H1 (cell line): ENCODE measurements around the gene OXSR1. TPM values are rescaled to one million over a fixed set of nuclear protein-coding genes. Genes with fewer than 3 reads are reported as not detected.

Source experiments
- CTCF ChIA-PET: fragments of 300-600 bp; sonication (Branson Sonifier 250); formaldehyde crosslinking; loops from one replicate; lab custom pipeline; 2021; ENCODE audit not compliant: partially characterized antibody; lab: Charles Lee
- POLR2A ChIA-PET: fragments of 300-600 bp; sonication (Branson Sonifier 250); formaldehyde crosslinking; loops from one replicate; lab custom pipeline; 2021; ENCODE audit warnings: inconsistent platforms; ENCODE audit not compliant: partially characterized antibody; lab: Charles Lee
- DNase-seq, 2 experiments: peaks; one replicate each; pipeline versions ENCODE4 v3.0.0 to v3.0.0-alpha.2; 2010 to 2022; ENCODE audit warnings: low spot score in 2 of 2, low read depth in 1 of 2, mixed read lengths in 1 of 2
- FAIRE-seq: peaks from 2 replicates; lab custom pipeline; 2011; peaks lifted over from hg19 to GRCh38; lab: Jason Lieb, UNC
- H2AFZ ChIP-seq: 2 replicates; pipeline ENCODE4 v1.8.1; 2012; ENCODE audit warnings: low read length, inconsistent platforms
- H2AK5ac ChIP-seq: 2 replicates; pipeline ENCODE4 v1.6.1; 2013; ENCODE audit warnings: low read depth, low read length
- H2BK120ac ChIP-seq: replicated peaks from 2 replicates; pipeline ENCODE3; 2013; ENCODE audit warnings: low read depth, low read length, inconsistent platforms
- H2BK12ac ChIP-seq: 2 replicates; pipeline ENCODE4 v1.6.1; 2013; ENCODE audit warnings: low read depth, low read length
- H2BK15ac ChIP-seq: 2 replicates; pipeline ENCODE4 v1.6.1; 2013; ENCODE audit warnings: low read length
- H2BK20ac ChIP-seq: 2 replicates; pipeline ENCODE4 v1.6.1; 2013; ENCODE audit warnings: low read length
- H2BK5ac ChIP-seq: 2 replicates; pipeline ENCODE4 v1.6.1; 2013; ENCODE audit warnings: low read depth, low read length
- H3K14ac ChIP-seq: 2 replicates; pipeline ENCODE4 v1.6.1; 2013; ENCODE audit warnings: inconsistent platforms; ENCODE audit not compliant: insufficient read length
- H3K18ac ChIP-seq: 2 replicates; pipeline ENCODE4 v1.6.1; 2013; ENCODE audit warnings: low read length; ENCODE audit errors: extremely low read depth
- H3K23ac ChIP-seq: 2 replicates; pipeline ENCODE4 v1.6.1; 2013; ENCODE audit warnings: inconsistent platforms; ENCODE audit not compliant: insufficient read length
- H3K23me2 ChIP-seq: 2 replicates; pipeline ENCODE4 v1.6.1; 2013; ENCODE audit warnings: low read depth, low read length
- H3K27ac ChIP-seq: 2 replicates; pipeline ENCODE4 v1.6.1; 2011; ENCODE audit warnings: low read depth, low read length, inconsistent platforms
- H3K27me3 ChIP-seq, 4 experiments: replicated peaks in 1 of 4; 1 replicate in 1 of 4; 2 replicates in 3 of 4; pipeline versions ENCODE4 v1.6.1 to v1.8.1; 2011 to 2013; ENCODE audit warnings: low read length in 3 of 4, mild to moderate bottlenecking in 3 of 4, inconsistent platforms in 2 of 4, mixed read lengths in 2 of 4, moderate library complexity in 1 of 4; ENCODE audit not compliant: control insufficient read depth in 3 of 4, insufficient read depth in 3 of 4; ENCODE audit errors: extremely low read depth in 1 of 4
- H3K36me3 ChIP-seq, 4 experiments: 2 replicates each; pipeline versions ENCODE4 v1.6.1 to v1.8.1; 2011 to 2013; ENCODE audit warnings: mild to moderate bottlenecking in 4 of 4, low read length in 3 of 4, moderate library complexity in 2 of 4, control low read depth in 1 of 4, inconsistent platforms in 1 of 4; ENCODE audit not compliant: insufficient read depth in 4 of 4, control insufficient read depth in 2 of 4
- H3K4ac ChIP-seq: replicated peaks from 2 replicates; pipeline ENCODE3; 2013; ENCODE audit warnings: low read length, low read depth, mixed read lengths, inconsistent platforms; ENCODE audit not compliant: insufficient read length
- H3K4me1 ChIP-seq, 4 experiments: replicated peaks in 1 of 4; 1 replicate in 1 of 4; 2 replicates in 3 of 4; pipeline versions ENCODE4 v1.6.1 to v1.8.1; 2011 to 2013; ENCODE audit warnings: low read length in 3 of 4, inconsistent platforms in 2 of 4, mixed read lengths in 1 of 4; ENCODE audit not compliant: insufficient read depth in 4 of 4, control insufficient read depth in 3 of 4
- H3K4me2 ChIP-seq, 2 experiments: 2 replicates each; pipeline versions ENCODE4 v1.6.1 to v1.8.1; 2011 to 2013; ENCODE audit warnings: low read depth in 2 of 2, low read length in 2 of 2, control low read depth in 1 of 2, inconsistent platforms in 1 of 2, mild to moderate bottlenecking in 1 of 2; ENCODE audit not compliant: insufficient read depth in 1 of 2
- H3K4me3 ChIP-seq, 4 experiments: fragments of 200-600, 300-600 bp in 1 of 4; sonication (generic), shearing (Covaris generic), sonication (Bioruptor Twin) in 1 of 4; 2 replicates each; pipeline versions ENCODE4 v1.5.1 to v1.8.1; 2011 to 2016; ENCODE audit warnings: low read length in 4 of 4, low read depth in 3 of 4, control low read depth in 2 of 4, inconsistent platforms in 2 of 4, mild to moderate bottlenecking in 2 of 4, mixed read lengths in 1 of 4, moderate library complexity in 1 of 4; ENCODE audit not compliant: insufficient read depth in 2 of 4; ENCODE audit errors: extremely low read depth in 1 of 4
- H3K56ac ChIP-seq: replicated peaks from 2 replicates; pipeline ENCODE3; 2013; ENCODE audit warnings: low read depth, mild to moderate bottlenecking, mixed read lengths, low read length, inconsistent platforms; ENCODE audit not compliant: insufficient read length
- H3K79me1 ChIP-seq: 2 replicates; pipeline ENCODE4 v1.6.1; 2013; ENCODE audit warnings: low read depth, low read length, control low read depth
- H3K79me2 ChIP-seq, 2 experiments: 2 replicates each; pipeline versions ENCODE4 v1.6.1 to v1.8.1; 2012 to 2013; ENCODE audit warnings: low read length in 2 of 2, mild to moderate bottlenecking in 2 of 2, inconsistent platforms in 1 of 2; ENCODE audit not compliant: insufficient read depth in 2 of 2, control insufficient read depth in 1 of 2
- H3K9ac ChIP-seq, 4 experiments: replicated peaks in 1 of 4; 1 replicate in 1 of 4; 2 replicates in 3 of 4; pipeline versions ENCODE4 v1.6.1 to v1.8.1; 2011 to 2013; ENCODE audit warnings: low read depth in 3 of 4, low read length in 3 of 4, control low read depth in 2 of 4, mild to moderate bottlenecking in 2 of 4, moderate library complexity in 2 of 4, inconsistent platforms in 1 of 4; ENCODE audit errors: extremely low read depth in 1 of 4
- H3K9me3 ChIP-seq, 2 experiments: 2 replicates each; pipeline versions ENCODE4 v1.6.1 to v1.8.1; 2012 to 2013; ENCODE audit warnings: mild to moderate bottlenecking in 2 of 2, moderate library complexity in 2 of 2, control low read depth in 1 of 2, inconsistent platforms in 1 of 2, low read depth in 1 of 2, low read length in 1 of 2, mixed read lengths in 1 of 2; ENCODE audit not compliant: insufficient read depth in 2 of 2
- H4K20me1 ChIP-seq, 2 experiments: replicated peaks in 1 of 2; 2 replicates each; pipeline versions ENCODE3 to v1.8.1; 2011 to 2013; ENCODE audit warnings: inconsistent platforms in 2 of 2, low read length in 2 of 2, mild to moderate bottlenecking in 1 of 2; ENCODE audit not compliant: insufficient read depth in 2 of 2, control insufficient read depth in 1 of 2
- H4K5ac ChIP-seq: 2 replicates; pipeline ENCODE4 v1.6.1; 2013; ENCODE audit warnings: low read length, low read depth, mixed read lengths, inconsistent platforms; ENCODE audit not compliant: insufficient read length
- H4K8ac ChIP-seq: 2 replicates; pipeline ENCODE4 v1.8.0; 2013; ENCODE audit warnings: mild to moderate bottlenecking, moderate library complexity, low read length, inconsistent platforms; ENCODE audit not compliant: insufficient read depth; ENCODE audit errors: extremely low read depth
- H4K91ac ChIP-seq: replicated peaks from 2 replicates; pipeline ENCODE3; 2013; ENCODE audit warnings: low read length, mixed read lengths, inconsistent platforms; ENCODE audit not compliant: insufficient read length
- BCL11A ChIP-seq, 2 experiments: IDR thresholded peaks; one replicate each; pipeline ENCODE4 v1.6.1; 2011; ENCODE audit warnings: low read depth in 2 of 2, low read length in 2 of 2, mild to moderate bottlenecking in 2 of 2
- CBX5 ChIP-seq: fragments of 300-800, 300-1000 bp; sonication (generic); IDR thresholded peaks from 2 replicates; pipeline ENCODE4 v1.7.1; 2016; ENCODE audit warnings: antibody characterized with exemption, low read length, low read depth
- RBBP5 ChIP-seq: IDR thresholded peaks from 2 replicates; pipeline ENCODE4 v1.7.1; 2012; ENCODE audit warnings: low read depth, mild to moderate bottlenecking, inconsistent platforms, low read length, moderate library complexity, borderline replicate concordance
- RXRA ChIP-seq: IDR thresholded peaks from 2 replicates; pipeline ENCODE4 v1.6.1; 2011; ENCODE audit warnings: low read depth, mild to moderate bottlenecking, low read length, moderate library complexity; ENCODE audit not compliant: insufficient read depth
- TCF12 ChIP-seq: IDR thresholded peaks from 2 replicates; pipeline ENCODE4 v1.6.1; 2011; ENCODE audit warnings: low read depth, mild to moderate bottlenecking, low read length
- WGBS, 2 experiments: shearing (Covaris generic) in 1 of 2; methylation state at CpG; one replicate each; pipeline versions ENCODE4 v1.1.6 to v1.1.7; 2013 to 2015; ENCODE audit warnings: low lambda C conversion rate in 2 of 2, mixed read lengths in 2 of 2, inconsistent platforms in 1 of 2, low coverage in 1 of 2, missing lambda C conversion rate in 1 of 2; ENCODE audit not compliant: insufficient replicate concordance in 2 of 2, insufficient coverage in 1 of 2, insufficient read length in 1 of 2; ENCODE audit errors: extremely low coverage in 1 of 2, missing lambda C conversion rate in 1 of 2; 5-methylcytosine and 5-hydroxymethylcytosine counted together
- polyA plus RNA-seq, 7 experiments: library from polyadenylated mRNA; depleted of rRNA in 3 of 7; stranded (reverse) in 5 of 7; unstranded in 2 of 7; fragments of >200 nt in 5 of 7; fragments of 200-250 nt in 2 of 7; gene quantifications; 1 replicate in 5 of 7; 2 replicates in 1 of 7; 4 replicates in 1 of 7; pipeline versions ENCODE4 v1.2.1 to v1.2.3, GENCODE V29; 2011 to 2013; ENCODE audit warnings: missing spikeins in 2 of 7, mixed read lengths in 2 of 7
- total RNA-seq: library from RNA; stranded (reverse); fragmentation: NEBNext Ultra II Directional; extraction: Animal tissue kit (Norgen Biotek cat#: 25700); gene quantifications from 2 replicates; pipeline ENCODE4 v1.2.1, GENCODE V29; 2021

OXSR1 gene
- total and polyA plus RNA-seq, 2 of the 8 experiments (the other 6 are each of a cell fraction or from before 2014, with no cell fraction given): 25.1 to 47.0 TPM

GRCh38 chr3:38229036-38229435 is 63.7 kb downstream of the OXSR1 start:
- Histone ChIP-seq H3K27me3 (no peaks in the 10 kb centered on the region), H3K79me2 (no peaks in the 10 kb centered on the region), H3K27ac (no peak overlapping the region), H3K18ac (no peak overlapping the region), H3K56ac (no peak overlapping the region), H2BK12ac (no peak overlapping the region), H3K9ac (no peak overlapping the region), H2AFZ (no peak overlapping the region), H3K4ac (no peak overlapping the region), H3K23me2 (no peaks in the 10 kb centered on the region), H2AK5ac (no peak overlapping the region), H2BK20ac (no peak overlapping the region), H3K4me1 (no peaks in the 10 kb centered on the region), H4K5ac (no peak overlapping the region), H3K4me2 (no peak overlapping the region), H2BK5ac (no peak overlapping the region), H2BK15ac (no peak overlapping the region), H3K23ac (no peak overlapping the region), H4K20me1 (no peaks in the 10 kb centered on the region), H3K14ac (no peak overlapping the region), H3K79me1 (no peaks in the 10 kb centered on the region), H3K36me3 (peaks cover 0 to 37% (median 10%) of the 10 kb centered on the region in 4 experiments; a peak in 3 of 8 replicates), H4K91ac (no peak overlapping the region), H3K4me3 (no peak overlapping the region), H4K8ac (no peak overlapping the region), H2BK120ac (no peak overlapping the region), H3K9me3 (no peaks in the 10 kb centered on the region)
- ChIA-PET CTCF (interaction anchor here (1.0 to 1.9 kb wide), 2 partner anchors 103 to 111 kb away, joined by 3 to 5 read pairs; no protein-coding TSS in a partner anchor), POLR2A (interaction anchor here (0.5 to 1.0 kb wide), 2 partner anchors 226 to 786 kb away, joined by 3 read pairs; no protein-coding TSS in a partner anchor)
- DNase-seq (no peak), FAIRE-seq (no peak)
- 77% methylated on average over 1 of the region's 1 CpG; no CpG with 5 or more reads in 1 of the 2 experiments for WGBS, 2 experiments
- TF ChIP-seq TCF12: no peak
- TF ChIP-seq RXRA: no peak
- no peak for TF ChIP-seq CBX5
- no peak for TF ChIP-seq BCL11A (IDR thresholded peaks at IDR 0.05; ENCODE audit: low read depth in 2 of 2, low read length in 2 of 2)
- TF ChIP-seq RBBP5: no peak
